Measurements from ENCODE around the gene DOCK1.

DOCK1 gene

GRCh38 chr10:127375461-127375860 lies 470.2 kb downstream of the DOCK1 start:
- no peak for DNase-seq

GRCh38 chr10:127376071-127376470 lies 470.8 kb downstream of the DOCK1 start:
- no peak for DNase-seq

- DNase-seq, result no peak
Observed at GRCh38 chr10:127378628-127379027, 473.4 kb downstream of the DOCK1 start.

- DNase-seq, result no peak
Observed at GRCh38 chr10:127384532-127384931, 479.3 kb downstream of the DOCK1 start.

GRCh38 chr10:127385066-127385465 lies 479.8 kb downstream of the DOCK1 start:
- DNase-seq, result no peak

- DNase-seq, result no peak
Observed at GRCh38 chr10:127386606-127387327, 481.5 kb downstream of the DOCK1 start.

- DNase-seq, result no peak
Observed at GRCh38 chr10:127391875-127392274, 486.6 kb downstream of the DOCK1 start.

GRCh38 chr10:127392351-127393235 lies 487.4 kb downstream of the DOCK1 start:
- DNase-seq, result no peak

- DNase-seq, result no peak
Observed at GRCh38 chr10:127398140-127398970, 493.1 kb downstream of the DOCK1 start.

- DNase-seq, result no peak
Observed at GRCh38 chr10:127398971-127399365, 493.7 kb downstream of the DOCK1 start.

- no peak for DNase-seq
Observed at GRCh38 chr10:127399668-127400067, 494.4 kb downstream of the DOCK1 start.

GRCh38 chr10:127400216-127400615 lies 495.0 kb downstream of the DOCK1 start:
- no peak for DNase-seq

- DNase-seq, result no peak
Observed at GRCh38 chr10:127402596-127403409, 497.6 kb downstream of the DOCK1 start.

GRCh38 chr10:127405221-127405620 lies 500.0 kb downstream of the DOCK1 start:
- no peak for DNase-seq

- no peak for DNase-seq
Observed at GRCh38 chr10:127406018-127406550, 500.9 kb downstream of the DOCK1 start.

GRCh38 chr10:127407551-127407950 lies 502.3 kb downstream of the DOCK1 start:
- no peak for DNase-seq

- no peak for DNase-seq
Observed at GRCh38 chr10:127408112-127408710, 503.0 kb downstream of the DOCK1 start.

GRCh38 chr10:127408733-127409132 lies 503.5 kb downstream of the DOCK1 start:
- no peak for DNase-seq

GRCh38 chr10:127410030-127410429 lies 504.8 kb downstream of the DOCK1 start:
- no peak for DNase-seq

- DNase-seq, result no peak
Observed at GRCh38 chr10:127411062-127411461, 505.8 kb downstream of the DOCK1 start.

GRCh38 chr10:127413326-127413725 lies 508.1 kb downstream of the DOCK1 start:
- DNase-seq, result no peak

GRCh38 chr10:127414024-127414423 lies 508.8 kb downstream of the DOCK1 start:
- no peak for DNase-seq

Data from NCI-H345 (cell line).